CD4-positive, alpha-beta T cell (primary cell): ENCODE measurements around the gene DHX57. TPM values are rescaled to one million over a fixed set of nuclear protein-coding genes. Genes with fewer than 3 reads are reported as not detected.
"Not testable (repeated sequence)": the region's sequence is repeated elsewhere in the genome, so short reads cannot be mapped to it uniquely, and the experiment has no call there.

Source experiments
- ATAC-seq: fragments of 200-7000 bp; cut with Tn5 transposase; one replicate; pipeline ENCODE4 v1.10.0; 2022; ENCODE audit warnings: mild to moderate bottlenecking; ENCODE audit not compliant: poor library complexity
- CTCF ChIA-PET: fragments of 350-600 bp; sonication (Branson Sonifier 250); formaldehyde crosslinking; loops from one replicate; lab custom pipeline; 2021; ENCODE audit warnings: antibody characterized with exemption, inconsistent platforms; lab: Charles Lee
- POLR2A ChIA-PET: fragments of 350-600 bp; sonication (Branson Sonifier 250); formaldehyde crosslinking; loops from one replicate; lab custom pipeline; 2021; ENCODE audit warnings: antibody characterized with exemption, inconsistent platforms; lab: Charles Lee
- DNase-seq, 14 experiments: peaks; one replicate each; pipeline ENCODE4 v3.0.0-alpha.2; 2013 to 2020; ENCODE audit warnings: mixed read lengths in 2 of 14
- H3K27ac ChIP-seq, 2 donors: one replicate each; pipeline versions ENCODE4 v1.5.1 to v1.7.0; 2013; ENCODE audit warnings: low read length in 2 of 2, low read depth in 1 of 2, mild to moderate bottlenecking in 1 of 2
- H3K27me3 ChIP-seq, 2 experiments: 1 replicate in 1 of 2; 2 replicates in 1 of 2; pipeline versions ENCODE4 v1.6.1 to v1.7.0; 2013; ENCODE audit warnings: low read length in 2 of 2, control low read depth in 1 of 2, mild to moderate bottlenecking in 1 of 2, moderate library complexity in 1 of 2; ENCODE audit not compliant: insufficient read depth in 2 of 2, control insufficient read depth in 1 of 2
- H3K36me3 ChIP-seq: one replicate; pipeline ENCODE4 v1.6.1; 2013; ENCODE audit warnings: low read length, control low read depth; ENCODE audit not compliant: insufficient read depth
- H3K4me1 ChIP-seq: one replicate; pipeline ENCODE4 v1.6.1; 2013; ENCODE audit warnings: low read length, control low read depth; ENCODE audit not compliant: insufficient read depth
- H3K4me3 ChIP-seq: one replicate; pipeline ENCODE4 v1.5.1; 2013; ENCODE audit warnings: mild to moderate bottlenecking, low read length, moderate library complexity
- H3K9me3 ChIP-seq, 2 experiments: 1 replicate in 1 of 2; 2 replicates in 1 of 2; pipeline versions ENCODE4 v1.6.1 to v1.7.0; 2013; ENCODE audit warnings: low read length in 2 of 2, mild to moderate bottlenecking in 2 of 2, control low read depth in 1 of 2, moderate library complexity in 1 of 2; ENCODE audit not compliant: control insufficient read depth in 1 of 2, insufficient read depth in 1 of 2
- H3K27ac Mint-ChIP-seq: one replicate; pipeline ENCODE4 v1.8.0; 2020; ENCODE audit warnings: mixed read lengths
- H3K27me3 Mint-ChIP-seq: one replicate; pipeline ENCODE4 v1.8.0; 2021; ENCODE audit warnings: mixed read lengths
- H3K36me3 Mint-ChIP-seq: one replicate; pipeline ENCODE4 v1.8.0; 2021; ENCODE audit warnings: low read depth, mixed read lengths
- H3K4me1 Mint-ChIP-seq: one replicate; pipeline ENCODE4 v1.8.0; 2021; ENCODE audit warnings: low read depth, mixed read lengths
- H3K4me3 Mint-ChIP-seq: one replicate; pipeline ENCODE4 v1.8.0; 2020; ENCODE audit warnings: mild to moderate bottlenecking, mixed read lengths
- H3K9me3 Mint-ChIP-seq: one replicate; pipeline ENCODE4 v1.8.0; 2020; ENCODE audit warnings: mixed read lengths
- intact Hi-C, 2 experiments: fragments of 100-400 bp; cut with DNase I in 1 of 2; cut with micrococcal nuclease in 1 of 2; formaldehyde crosslinking; loops; one replicate each; pipeline versions ENCODE4 v1.15.1 to v1.9.0; 2023 to 2025; cut with DNase I, micrococcal nuclease
- total RNA-seq, 174 experiments: library from RNA in 2 of 174; stranded (reverse) in 2 of 174; gene quantifications; one replicate each; pipeline ENCODE4 v1.2.3 and lab custom pipeline; 2021 to 2026
- TF ChIP-seq, protein P1 (sequence below): fragments of 200-600 bp; IDR thresholded peaks from one replicate; pipeline ENCODE4 v1.8.0; 2022; ENCODE audit warnings: antibody characterized with exemption, mild to moderate bottlenecking

Gene DHX57
- total RNA-seq, 2 experiments from 2014 or later = 13.9 to 14.1 TPM

DNA sequence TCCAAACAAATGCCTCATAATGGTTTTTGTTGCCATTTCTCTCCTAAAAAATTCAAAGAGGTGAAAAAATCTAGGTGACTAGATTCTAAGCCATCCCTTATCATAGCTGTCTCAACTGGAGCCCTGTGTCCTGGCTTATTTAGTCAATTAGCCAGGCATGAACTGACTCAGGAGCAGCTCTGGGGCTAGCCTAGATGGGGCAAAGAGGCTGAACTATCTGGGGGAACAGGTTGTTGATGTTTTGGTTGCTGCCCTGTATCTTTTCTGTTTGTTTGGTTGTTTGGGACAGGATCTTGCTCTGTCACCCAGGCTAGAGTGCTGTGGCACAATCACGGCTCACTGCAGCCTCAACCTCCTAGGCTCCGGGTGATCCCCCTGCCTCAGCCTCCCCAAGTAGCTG lies 83.0 kb downstream of the DHX57 start:
- DNase-seq (no peak), ATAC-seq (no peak)
- Histone ChIP-seq H3K27ac (no peak overlapping the region), H3K36me3 (peaks cover 8% of the 10 kb centered on the region), H3K9me3 (no peaks in the 10 kb centered on the region), H3K4me1 (no peaks in the 10 kb centered on the region), H3K27me3 (no peaks in the 10 kb centered on the region), H3K4me3 (no peak overlapping the region)
- Mint-ChIP-seq H3K9me3 (no peaks in the 10 kb centered on the region), H3K36me3 (peaks cover 6% of the 10 kb centered on the region), H3K4me1 (no peaks in the 10 kb centered on the region), H3K27me3 (no peaks in the 10 kb centered on the region), H3K4me3 (no peak overlapping the region), H3K27ac (no peak overlapping the region)
- CTCF ChIA-PET = no interaction called here
- TF ChIP-seq, protein P1, sequence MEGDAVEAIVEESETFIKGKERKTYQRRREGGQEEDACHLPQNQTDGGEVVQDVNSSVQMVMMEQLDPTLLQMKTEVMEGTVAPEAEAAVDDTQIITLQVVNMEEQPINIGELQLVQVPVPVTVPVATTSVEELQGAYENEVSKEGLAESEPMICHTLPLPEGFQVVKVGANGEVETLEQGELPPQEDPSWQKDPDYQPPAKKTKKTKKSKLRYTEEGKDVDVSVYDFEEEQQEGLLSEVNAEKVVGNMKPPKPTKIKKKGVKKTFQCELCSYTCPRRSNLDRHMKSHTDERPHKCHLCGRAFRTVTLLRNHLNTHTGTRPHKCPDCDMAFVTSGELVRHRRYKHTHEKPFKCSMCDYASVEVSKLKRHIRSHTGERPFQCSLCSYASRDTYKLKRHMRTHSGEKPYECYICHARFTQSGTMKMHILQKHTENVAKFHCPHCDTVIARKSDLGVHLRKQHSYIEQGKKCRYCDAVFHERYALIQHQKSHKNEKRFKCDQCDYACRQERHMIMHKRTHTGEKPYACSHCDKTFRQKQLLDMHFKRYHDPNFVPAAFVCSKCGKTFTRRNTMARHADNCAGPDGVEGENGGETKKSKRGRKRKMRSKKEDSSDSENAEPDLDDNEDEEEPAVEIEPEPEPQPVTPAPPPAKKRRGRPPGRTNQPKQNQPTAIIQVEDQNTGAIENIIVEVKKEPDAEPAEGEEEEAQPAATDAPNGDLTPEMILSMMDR = no peak
- POLR2A ChIA-PET = no interaction called here
- intact Hi-C loops = no loop called here

DNA sequence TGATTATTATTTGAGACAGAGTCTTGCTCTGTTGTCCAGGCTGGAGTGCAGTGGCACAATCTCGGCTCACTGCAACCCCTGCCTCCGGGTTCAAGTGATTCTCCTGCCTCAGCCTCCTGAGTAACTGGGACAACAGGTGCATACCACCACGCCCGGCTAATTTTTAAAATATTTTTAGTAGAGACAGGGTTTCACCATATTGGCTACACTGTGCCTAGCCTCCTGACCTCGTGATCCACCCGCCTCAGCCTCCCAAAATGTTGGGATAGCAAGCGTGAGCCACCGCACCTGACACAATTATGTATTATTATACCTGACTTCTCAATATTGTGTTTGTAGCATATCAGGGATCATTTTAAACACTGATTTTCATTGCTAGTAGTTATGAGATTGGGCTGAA lies 83.4 kb downstream of the DHX57 start:
- H3K36me3 ChIP-seq, H3K4me3 ChIP-seq, H3K27me3 ChIP-seq, H3K4me1 ChIP-seq, DNase-seq, H3K27ac ChIP-seq, H3K4me1 Mint-ChIP-seq, H3K27me3 Mint-ChIP-seq, H3K36me3 Mint-ChIP-seq, H3K4me3 Mint-ChIP-seq, ATAC-seq, POLR2A ChIA-PET, H3K9me3 ChIP-seq, intact Hi-C loops, CTCF ChIA-PET, H3K9me3 Mint-ChIP-seq, H3K27ac Mint-ChIP-seq: not testable (repeated sequence)

DNA sequence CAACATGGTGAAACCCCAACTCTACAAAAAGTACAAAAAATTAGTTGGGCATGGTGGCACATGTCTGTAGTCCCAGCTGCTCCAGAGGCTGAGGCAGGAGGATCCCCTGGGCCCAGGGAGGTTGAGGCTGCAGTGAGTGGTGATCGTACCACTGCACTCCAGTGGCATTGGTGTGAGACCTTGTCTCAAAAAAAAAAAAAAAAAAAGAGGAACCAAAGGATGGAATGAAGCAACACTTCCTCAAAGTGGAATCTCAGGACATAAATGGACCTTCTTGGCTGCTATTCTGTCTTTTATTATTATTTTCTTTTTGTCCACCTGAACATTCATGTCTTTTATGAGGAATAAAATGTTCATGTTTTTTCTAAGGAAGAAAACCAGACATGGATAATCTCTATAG lies 84.0 kb downstream of the DHX57 start:
- Histone ChIP-seq H3K27ac (no peak overlapping the region), H3K27me3 (no peaks in the 10 kb centered on the region), H3K36me3 (no peaks in the 10 kb centered on the region), H3K4me3 (no peak overlapping the region), H3K4me1 (no peaks in the 10 kb centered on the region), H3K9me3 (no peaks in the 10 kb centered on the region)
- intact Hi-C loops = no loop called here
- POLR2A ChIA-PET = no interaction called here
- ATAC-seq = no peak
- Mint-ChIP-seq H3K4me3 (no peak overlapping the region), H3K4me1 (no peaks in the 10 kb centered on the region), H3K9me3 (no peaks in the 10 kb centered on the region), H3K36me3 (no peaks in the 10 kb centered on the region), H3K27ac (no peak overlapping the region), H3K27me3 (no peaks in the 10 kb centered on the region)
- TF ChIP-seq, protein P1 = no peak
- no peak for DNase-seq
- CTCF ChIA-PET = no interaction called here

DNA sequence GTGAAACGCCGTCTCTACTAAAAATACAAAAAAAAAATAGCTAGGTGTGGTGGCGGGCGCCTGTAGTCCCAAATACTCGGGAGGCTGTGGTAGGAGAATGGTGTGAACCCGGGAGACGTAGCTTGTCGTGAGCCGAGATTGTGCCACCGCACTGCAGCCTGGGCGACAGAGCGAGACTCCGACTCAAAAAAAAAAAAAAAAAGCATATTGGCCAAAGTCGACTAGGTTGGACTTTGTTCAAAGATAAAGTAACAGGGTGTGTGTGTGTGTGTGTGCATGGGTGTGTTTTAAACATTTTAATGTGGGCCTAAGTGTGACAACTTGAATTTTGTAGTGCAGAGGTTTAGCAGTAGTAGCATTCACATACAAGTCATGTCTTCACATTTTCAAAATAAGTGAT lies 86.0 kb downstream of the DHX57 start:
- no peaks in the 10 kb centered on the region for H3K4me1 ChIP-seq
- H3K4me3 Mint-ChIP-seq = no peak overlapping the region
- no peak overlapping the region for H3K4me3 ChIP-seq
- H3K27ac Mint-ChIP-seq = no peak overlapping the region
- H3K36me3 ChIP-seq = no peaks in the 10 kb centered on the region
- ChIA-PET POLR2A (no interaction called here), CTCF (no interaction called here)
- TF ChIP-seq, protein P1 = no peak
- H3K9me3 Mint-ChIP-seq = no peaks in the 10 kb centered on the region
- H3K36me3 Mint-ChIP-seq = no peaks in the 10 kb centered on the region
- H3K27me3 ChIP-seq = no peaks in the 10 kb centered on the region
- DNase-seq (no peak), ATAC-seq (no peak)
- H3K27ac ChIP-seq = no peak overlapping the region
- H3K9me3 ChIP-seq = no peaks in the 10 kb centered on the region
- intact Hi-C loops = no loop called here
- no peaks in the 10 kb centered on the region for H3K27me3 Mint-ChIP-seq
- H3K4me1 Mint-ChIP-seq = no peaks in the 10 kb centered on the region
